IMR-90 (cell line): ENCODE results near the gene LHFPL5. TPM values are rescaled to one million over a fixed set of nuclear protein-coding genes. Genes with fewer than 3 reads are reported as not detected.

Source experiments
- ATAC-seq: fragments of 200-7000 bp; cut with Tn5 transposase; 2 replicates; pipeline ENCODE4 v1.9.1; 2020; ENCODE audit warnings: low read depth, mild to moderate bottlenecking, moderate library complexity
- BruUV-seq: library from RNA; stranded (reverse); fragments of 400-500 nt; replicated peaks from 2 replicates; lab custom pipeline; 2021; lab: Mats Ljungman, UMichigan
- CTCF ChIA-PET: fragments of 300-600 bp; formaldehyde crosslinking; extraction: SDS; loops from one replicate; lab custom pipeline; 2021; ENCODE audit warnings: antibody characterized with exemption; lab: Yijun Ruan, JAX
- POLR2A ChIA-PET: fragments of 300-600 bp; sonication (Branson Sonifier 250); formaldehyde crosslinking; loops from one replicate; lab custom pipeline; 2022; ENCODE audit warnings: antibody characterized with exemption; ENCODE audit not compliant: unreplicated experiment; lab: Charles Lee
- DNase-seq: peaks from one replicate; pipeline ENCODE4 v3.0.0; 2013
- H2AFZ ChIP-seq: replicated peaks from 2 replicates; pipeline ENCODE3; 2013; ENCODE audit warnings: low read length, mild to moderate bottlenecking; ENCODE audit not compliant: poor library complexity
- H2AK5ac ChIP-seq: 2 replicates; pipeline ENCODE4 v1.6.1; 2013; ENCODE audit warnings: low read depth, low read length, inconsistent platforms
- H2AK9ac ChIP-seq: replicated peaks from 2 replicates; pipeline ENCODE3; 2013; ENCODE audit warnings: mild to moderate bottlenecking, low read depth, low read length, moderate library complexity; ENCODE audit not compliant: poor library complexity
- H2BK120ac ChIP-seq: 2 replicates; pipeline ENCODE4 v1.6.1; 2013; ENCODE audit warnings: low read depth, low read length, inconsistent platforms
- H2BK15ac ChIP-seq: 3 replicates; pipeline ENCODE4 v1.6.1; 2013; ENCODE audit warnings: low read depth, low read length, inconsistent platforms
- H2BK20ac ChIP-seq: 2 replicates; pipeline ENCODE4 v1.6.1; 2013; ENCODE audit warnings: low read depth, mild to moderate bottlenecking, inconsistent platforms, low read length, moderate library complexity
- H2BK5ac ChIP-seq: 2 replicates; pipeline ENCODE4 v1.6.1; 2013; ENCODE audit warnings: mild to moderate bottlenecking, low read depth, low read length, inconsistent platforms; ENCODE audit not compliant: poor library complexity, severe bottlenecking
- H3K14ac ChIP-seq: replicated peaks from 2 replicates; pipeline ENCODE4 v1.6.1; 2013; ENCODE audit warnings: low read depth, low read length, inconsistent platforms
- H3K18ac ChIP-seq: 2 replicates; pipeline ENCODE4 v1.6.1; 2013; ENCODE audit warnings: low read depth, low read length, control low read depth
- H3K23ac ChIP-seq: 2 replicates; pipeline ENCODE4 v1.6.1; 2013; ENCODE audit warnings: low read depth, low read length, inconsistent platforms
- H3K27ac ChIP-seq: 2 replicates; pipeline ENCODE4 v1.5.1; 2013; ENCODE audit warnings: mild to moderate bottlenecking, control low read depth, low read length; ENCODE audit not compliant: insufficient read depth
- H3K27me3 ChIP-seq: 2 replicates; pipeline ENCODE4 v1.6.1; 2013; ENCODE audit warnings: low read length; ENCODE audit not compliant: control insufficient read depth, insufficient read depth
- H3K36me3 ChIP-seq: 2 replicates; pipeline ENCODE4 v1.6.1; 2013; ENCODE audit warnings: low read length, mixed read lengths; ENCODE audit not compliant: control insufficient read depth, insufficient read depth
- H3K4ac ChIP-seq: 2 replicates; pipeline ENCODE4 v1.6.1; 2013; ENCODE audit warnings: low read depth, low read length, inconsistent platforms
- H3K4me1 ChIP-seq: 2 replicates; pipeline ENCODE4 v1.6.1; 2013; ENCODE audit warnings: low read length, mixed read lengths; ENCODE audit not compliant: control insufficient read depth, insufficient read depth
- H3K4me2 ChIP-seq: 2 replicates; pipeline ENCODE4 v1.6.1; 2013; ENCODE audit warnings: low read depth, mild to moderate bottlenecking, control low read depth, low read length, moderate library complexity
- H3K4me3 ChIP-seq: 2 replicates; pipeline ENCODE4 v1.5.1; 2013; ENCODE audit warnings: low read depth, mild to moderate bottlenecking, control low read depth, low read length, moderate library complexity; ENCODE audit not compliant: insufficient read depth
- H3K56ac ChIP-seq: 2 replicates; pipeline ENCODE4 v1.6.1; 2013; ENCODE audit warnings: low read length, inconsistent platforms; ENCODE audit not compliant: insufficient read depth; ENCODE audit errors: extremely low read depth
- H3K79me1 ChIP-seq, 2 experiments: 2 replicates each; pipeline ENCODE4 v1.6.1; 2013; ENCODE audit warnings: low read length in 2 of 2, inconsistent platforms in 1 of 2, low read depth in 1 of 2
- H3K9ac ChIP-seq: 2 replicates; pipeline ENCODE4 v1.6.1; 2013; ENCODE audit warnings: low read depth, low read length, control low read depth
- H3K9me1 ChIP-seq: 2 replicates; pipeline ENCODE4 v1.6.1; 2013; ENCODE audit warnings: low read length, inconsistent platforms; ENCODE audit not compliant: insufficient read depth
- H3K9me3 ChIP-seq: 2 replicates; pipeline ENCODE4 v1.6.1; 2013; ENCODE audit warnings: low read length; ENCODE audit not compliant: control insufficient read depth, insufficient read depth
- H4K20me1 ChIP-seq: 2 replicates; pipeline ENCODE4 v1.6.1; 2013; ENCODE audit warnings: low read length, inconsistent platforms; ENCODE audit not compliant: insufficient read depth
- H4K5ac ChIP-seq: 2 replicates; pipeline ENCODE4 v1.6.1; 2013; ENCODE audit warnings: mild to moderate bottlenecking, low read depth, low read length, control low read depth
- H4K8ac ChIP-seq, 2 experiments: 2 replicates each; pipeline ENCODE4 v1.6.1; 2013; ENCODE audit warnings: low read depth in 2 of 2, low read length in 2 of 2, control low read depth in 1 of 2, inconsistent platforms in 1 of 2
- H4K91ac ChIP-seq: 2 replicates; pipeline ENCODE4 v1.6.1; 2013; ENCODE audit warnings: low read depth, low read length, inconsistent platforms; ENCODE audit not compliant: insufficient read depth
- CEBPB ChIP-seq: IDR thresholded peaks from 2 replicates; pipeline ENCODE4 v1.6.1; 2012; ENCODE audit warnings: low read depth, low read length, improper control_type of control experiment
- CHD1 ChIP-seq: IDR thresholded peaks from 2 replicates; pipeline ENCODE4 v1.6.1; 2012; ENCODE audit warnings: low read depth, low read length, improper control_type of control experiment
- CTCF ChIP-seq: conservative IDR thresholded peaks from 2 replicates; pipeline ENCODE4 v1.5.1; 2012; ENCODE audit warnings: mild to moderate bottlenecking, low read depth, low read length, improper control_type of control experiment
- FOS ChIP-seq: fragments of 150-350 bp; IDR thresholded peaks from 2 replicates; pipeline ENCODE4 v1.6.1; 2016; ENCODE audit warnings: low read depth, low read length
- RCOR1 ChIP-seq: IDR thresholded peaks from 2 replicates; pipeline ENCODE4 v1.6.1; 2012; ENCODE audit warnings: mild to moderate bottlenecking, low read length, improper control_type of control experiment; ENCODE audit not compliant: insufficient replicate concordance
- whole genome bisulfite sequencing, 2 experiments: methylation state at CpG; one replicate each; pipeline versions ENCODE4 v1.1.5 to v1.1.7; 2013; ENCODE audit warnings: missing lambda C conversion rate in 2 of 2; ENCODE audit not compliant: insufficient read length in 1 of 2; ENCODE audit errors: extremely low coverage in 2 of 2; 5-methylcytosine and 5-hydroxymethylcytosine counted together
- dilution Hi-C: fragments of 300-500 bp; cut with HindIII; formaldehyde crosslinking; loops from one replicate; pipeline ENCODE4 v1.14.3; 2018; ENCODE audit warnings: low sequenced_read_pairs; ENCODE audit not compliant: unreplicated experiment
- in situ Hi-C: fragments of 300-500 bp; cut with MboI; formaldehyde crosslinking; loops from 3 replicates; pipeline ENCODE4 v1.14.3; 2019; ENCODE audit warnings: low sequenced_read_pairs, inconsistent platforms, mixed read lengths
- intact Hi-C: fragments of 100-400 bp; cut with micrococcal nuclease; formaldehyde crosslinking; loops from 2 replicates; pipeline ENCODE4 v1.10.0; 2022
- polyA plus RNA-seq, 3 experiments: library from polyadenylated mRNA; depleted of rRNA; stranded (reverse); fragments of >200 nt; gene quantifications; 2 replicates each; pipeline ENCODE4 v1.2.3, GENCODE V29; 2012; ENCODE audit warnings: low replicate concordance in 1 of 3
- total RNA-seq: library from RNA; depleted of rRNA; stranded (reverse); fragments of >200 nt; gene quantifications from 2 replicates; pipeline ENCODE4 v1.2.3, GENCODE V29; 2012
- TF ChIP-seq, protein P1 (sequence below): fragments of 150-350 bp; IDR thresholded peaks from 2 replicates; pipeline ENCODE4 v1.6.1; 2016; ENCODE audit warnings: low read depth, mild to moderate bottlenecking, low read length, moderate library complexity, borderline replicate concordance

The LHFPL5 gene
- total and polyA plus RNA-seq, 2 of the 4 experiments (the other 2 are of a cell fraction) = not detected

- no peak overlapping the region for H3K4me2 ChIP-seq
- H3K27ac ChIP-seq = no peak overlapping the region
- no peak overlapping the region for H2BK15ac ChIP-seq
- BruUV-seq = no TSS peak
- no peak overlapping the region for H2BK20ac ChIP-seq
- H3K9me3 ChIP-seq = peaks cover 2% of the 10 kb centered on the region; the same call in 1 of the 2 replicates
- no peak for TF ChIP-seq CTCF
- no peak for TF ChIP-seq CEBPB
- TF ChIP-seq FOS = no peak
- TF ChIP-seq CHD1 = no peak
- TF ChIP-seq, protein P1, sequence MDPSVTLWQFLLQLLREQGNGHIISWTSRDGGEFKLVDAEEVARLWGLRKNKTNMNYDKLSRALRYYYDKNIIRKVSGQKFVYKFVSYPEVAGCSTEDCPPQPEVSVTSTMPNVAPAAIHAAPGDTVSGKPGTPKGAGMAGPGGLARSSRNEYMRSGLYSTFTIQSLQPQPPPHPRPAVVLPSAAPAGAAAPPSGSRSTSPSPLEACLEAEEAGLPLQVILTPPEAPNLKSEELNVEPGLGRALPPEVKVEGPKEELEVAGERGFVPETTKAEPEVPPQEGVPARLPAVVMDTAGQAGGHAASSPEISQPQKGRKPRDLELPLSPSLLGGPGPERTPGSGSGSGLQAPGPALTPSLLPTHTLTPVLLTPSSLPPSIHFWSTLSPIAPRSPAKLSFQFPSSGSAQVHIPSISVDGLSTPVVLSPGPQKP = no peak
- no peak for TF ChIP-seq RCOR1
- no peak overlapping the region for H3K14ac ChIP-seq
- no peaks in the 10 kb centered on the region for H3K36me3 ChIP-seq
- in situ Hi-C loops = no loop called here
- no peak overlapping the region for H3K9ac ChIP-seq
- H2BK120ac ChIP-seq = no peak overlapping the region
- no peak overlapping the region for H3K56ac ChIP-seq
- no peak overlapping the region for H3K4me3 ChIP-seq
- H3K9me1 ChIP-seq = no peaks in the 10 kb centered on the region
- H4K8ac ChIP-seq = no peak overlapping the region
- intact Hi-C loops = loop anchor here (1.0 kb wide), 1 partner anchor 11 kb away; no protein-coding TSS in a partner anchor
- no peak overlapping the region for H4K5ac ChIP-seq
- dilution Hi-C loops = no loop called here
- no peak overlapping the region for H4K91ac ChIP-seq
- CTCF ChIA-PET = interaction anchor here (0.8 to 1.9 kb wide), 2 partner anchors 10 to 12 kb away, joined by 4 to 7 read pairs; partner anchors contain the start of gene CLPS
- H2AK9ac ChIP-seq = no peak overlapping the region
- no peak overlapping the region for H2AK5ac ChIP-seq
- H2BK5ac ChIP-seq = no peak overlapping the region
- POLR2A ChIA-PET = no interaction called here
- no peaks in the 10 kb centered on the region for H3K79me1 ChIP-seq
- peaks cover 52% of the 10 kb centered on the region for H3K27me3 ChIP-seq
- 44% methylated on average over 23 of the region's 25 CpGs; no CpG with 5 or more reads in 1 of the 2 experiments for WGBS, 2 experiments
- DNase-seq (no peak), ATAC-seq (no peak)
- H4K20me1 ChIP-seq = no peaks in the 10 kb centered on the region
- no peak overlapping the region for H2AFZ ChIP-seq
- H3K18ac ChIP-seq = no peak overlapping the region
- H3K23ac ChIP-seq = no peak overlapping the region
- H3K4ac ChIP-seq = no peak overlapping the region
- H3K4me1 ChIP-seq = no peaks in the 10 kb centered on the region
Observed at GRCh38 chr6:35786810-35787209, 18.3 kb upstream of the LHFPL5 start.
